Immature natural killer cell (primary cell): ENCODE measurements around the gene ZNF208. TPM values are rescaled to one million over a fixed set of nuclear protein-coding genes. Genes with fewer than 3 reads are reported as not detected.

Source experiments
- polyA plus RNA-seq, 3 donors: library from polyadenylated mRNA; unstranded; fragments of 300-500 nt; fragmentation: Illumina TruSeq; gene quantifications; one replicate each; pipeline ENCODE4 v1.2.3, GENCODE V29; 2021

Gene ZNF208
- polyA plus RNA-seq, 3 donors from 2014 or later, result 0.46 to 0.62 TPM; not detected in 1

Other genes with a start within 250 kb of the ZNF208 start
- gene ZNF100, start 243.4 kb downstream of the ZNF208 start, polyA plus RNA-seq, result 1 to 10 TPM; 6.8 to 7.8 (median 7.5) TPM
- gene ZNF43, start 174.8 kb downstream of the ZNF208 start, polyA plus RNA-seq, result 10 to 100 TPM in 1 of 3 donors, 1 to 10 TPM in 2; 4.1 to 12.0 (median 6.5) TPM
- 1 to 10 TPM in 2 of 3 donors, not detected in 1; 1.6 to 2.7 TPM for gene ZNF257, start 41.5 kb upstream of the ZNF208 start, polyA plus RNA-seq
- not detected for gene ZNF676, start 186.0 kb upstream of the ZNF208 start, polyA plus RNA-seq